Heart right ventricle (tissue), 16 donors: Measurements from ENCODE around the gene COQ8B. TPM values are rescaled to one million over a fixed set of nuclear protein-coding genes. Genes with fewer than 3 reads are reported as not detected.

Source experiments
- ATAC-seq, 8 donors: fragments of 200-7000 bp; cut with Tn5 transposase; one replicate each; pipeline ENCODE4 v1.9.1; 2020; ENCODE audit warnings: mild to moderate bottlenecking in 8 of 8, moderate library complexity in 8 of 8, moderate number of reproducible peaks in 1 of 8
- DNase-seq, 2 donors: peaks; one replicate each; pipeline ENCODE4 v3.0.0-alpha.2; 2020
- H3K27ac ChIP-seq, 10 donors: fragments of 200-600 bp; sonication (generic) in 2 of 10; one replicate each; pipeline versions ENCODE4 v1.5.0 to v1.8.0; 2020 to 2022; ENCODE audit warnings: mild to moderate bottlenecking in 3 of 10
- H3K27me3 ChIP-seq, 7 donors: fragments of 200-600 bp; one replicate each; pipeline ENCODE4 v1.8.0; 2021 to 2022; ENCODE audit warnings: mild to moderate bottlenecking in 2 of 7
- H3K36me3 ChIP-seq, 9 donors: fragments of 200-600 bp; sonication (generic) in 1 of 9; one replicate each; pipeline versions ENCODE4 v1.5.0 to v1.8.0; 2020 to 2022; ENCODE audit warnings: mild to moderate bottlenecking in 2 of 9
- H3K4me1 ChIP-seq, 9 donors: fragments of 200-600 bp; sonication (generic) in 1 of 9; one replicate each; pipeline versions ENCODE4 v1.5.0 to v1.8.0; 2020 to 2022; ENCODE audit warnings: mild to moderate bottlenecking in 4 of 9
- H3K4me3 ChIP-seq, 10 donors: fragments of 200-600 bp; sonication (generic) in 2 of 10; one replicate each; pipeline versions ENCODE4 v1.5.0 to v1.8.0; 2020 to 2022; ENCODE audit warnings: mild to moderate bottlenecking in 7 of 10, moderate library complexity in 2 of 10
- H3K9me3 ChIP-seq, 11 donors: fragments of 200-600 bp in 10 of 11; sonication (generic) in 2 of 11; one replicate each; pipeline versions ENCODE4 v1.5.0 to v1.8.0; 2013 to 2022; ENCODE audit warnings: mild to moderate bottlenecking in 2 of 11, control low read depth in 1 of 11, moderate library complexity in 1 of 11
- CTCF ChIP-seq, 9 donors: fragments of 200-600 bp; sonication (generic) in 2 of 9; IDR thresholded peaks; one replicate each; pipeline versions ENCODE4 v1.5.0 to v1.8.0; 2021 to 2022; ENCODE audit warnings: antibody characterized with exemption in 9 of 9, mild to moderate bottlenecking in 5 of 9, moderate library complexity in 1 of 9
- WGBS, 2 donors: extraction: QIAGEN DNeasy Blood & Tissue Kit; methylation state at CpG; one replicate each; pipeline ENCODE4 v1.1.7; 2013; ENCODE audit warnings: inconsistent platforms in 1 of 2; 5-methylcytosine and 5-hydroxymethylcytosine counted together
- intact Hi-C, 10 donors: fragments of 100-400 bp; cut with DNase I; formaldehyde crosslinking; loops; one replicate each; pipeline versions ENCODE4 v1.11.1 to v1.14.2; 2022
- polyA plus RNA-seq, 2 donors: library from polyadenylated mRNA; stranded (reverse); fragments of 200-250 nt; gene quantifications; one replicate each; pipeline ENCODE4 v1.2.3, GENCODE V29; 2013
- total RNA-seq, 10 donors: library from RNA; stranded (reverse); fragmentation: NEBNext Ultra II Directional in 3 of 10; extraction: Animal tissue kit (Norgen Biotek cat#: 25700) in 3 of 10; gene quantifications; one replicate each; pipeline versions ENCODE4 v1.2.1 to v1.2.4, GENCODE V29; 2021 to 2023
- donor health status: Arrhythmogenic right ventricular cardiomyopathy.
- donor health status: ischemic (EF 13 %, LVEDD 7.1; RV severe dilation, severe dysfunction).
- donor health status: healthy with polysubstance abuse.
- donor health status: DM: no; HTN: yes; CAD: no.
- donor health status: DM: no; HTN: no; CAD: no.
- donor health status: ischemic (EF 25% LVEDD 6.9; RV normal size, moderate dysfunction).
- donor health status: ischemic (EF 25% LVEDD 5.7; RV mildly dilated, moderate dysfunction).
- donor health status: healthy.
- donor health status: DM: yes; HTN: yes; CAD: no.
- donor health status: Ischemic cardiomyopathy.
- donor health status: ischemic (EF 35%, LVEDD 5.7; RV mildly dilated, moderate dysfunction).
- donor health status: nonischemic (EF 11% LVEDD 7.7; RV severe dilation, severe dysfunction).
- donor health status: DM: yes; HTN: yes; CAD: no.
- donor health status: PGD.
- donor health status: ischemic (EF 29% LVEDD 5.4; RV normal size, mild dysfunction).
- donor health status: nonischemic (EF 23%, LVEDD 6.1; RV moderate dilation, normal function).

The COQ8B gene
- total and polyA plus RNA-seq, 12 donors, result 17.9 to 34.4 (median 27.5) TPM

GRCh38 chr19:40744554-40745401 is 28.1 kb upstream of the COQ8B start:
- no peaks in the 10 kb centered on the region for H3K9me3 ChIP-seq
- ATAC-seq (no peak), DNase-seq (no peak)
- H3K27ac ChIP-seq, result peak overlapping the region in 1 of 10 donors; percentile 36
- peaks cover 0 to 26% (median 1%) of the 10 kb centered on the region in 9 donors for H3K36me3 ChIP-seq
- H3K27me3 ChIP-seq, result no peaks in the 10 kb centered on the region
- TF ChIP-seq CTCF (IDR thresholded peaks at IDR 0.05), result peak in 3 of 9 donors; percentile 12 to 31 (median 17)
- intact Hi-C loops, result loop anchor here in 1 of 10 donors (5.0 kb wide), 1 partner anchor 72 kb away; no protein-coding TSS in a partner anchor
- 66 to 74% methylated on average over 17 of the region's 17 CpGs for WGBS, 2 donors
- no peak overlapping the region for H3K4me3 ChIP-seq
- H3K4me1 ChIP-seq, result peaks cover 8 to 45% (median 23%) of the 10 kb centered on the region in 9 donors

GRCh38 chr19:40743926-40744325 is 27.2 kb upstream of the COQ8B start:
- no peak for TF ChIP-seq CTCF (IDR thresholded peaks at IDR 0.05)
- DNase-seq, result no peak
- intact Hi-C loops, result loop anchor here in 1 of 10 donors (5.0 kb wide), 1 partner anchor 72 kb away; no protein-coding TSS in a partner anchor
- ATAC-seq, result no peak
- Histone ChIP-seq H3K4me3 (no peak overlapping the region), H3K27me3 (no peaks in the 10 kb centered on the region), H3K36me3 (peaks cover 0 to 35% (median 9%) of the 10 kb centered on the region in 9 donors), H3K27ac (no peak overlapping the region), H3K4me1 (peaks cover 0 to 39% (median 17%) of the 10 kb centered on the region in 9 donors), H3K9me3 (no peaks in the 10 kb centered on the region)
- WGBS, 2 donors, result 93 to 94% methylated on average over 10 of the region's 10 CpGs

- H3K36me3 ChIP-seq, result peaks cover 0 to 45% (median 9%) of the 10 kb centered on the region in 9 donors
- peaks cover 0 to 30% (median 12%) of the 10 kb centered on the region in 9 donors for H3K4me1 ChIP-seq
- intact Hi-C loops, result loop anchor here in 1 of 10 donors (5.0 kb wide), 1 partner anchor 71 kb away; no protein-coding TSS in a partner anchor
- H3K9me3 ChIP-seq, result no peaks in the 10 kb centered on the region
- no peaks in the 10 kb centered on the region for H3K27me3 ChIP-seq
- no peak for TF ChIP-seq CTCF (IDR thresholded peaks at IDR 0.05)
- DNase-seq (no peak), ATAC-seq (no peak)
- H3K4me3 ChIP-seq, result no peak overlapping the region
- H3K27ac ChIP-seq, result no peak overlapping the region
- 91 to 92% methylated on average over 12 of the region's 12 CpGs for WGBS, 2 donors
Observed at GRCh38 chr19:40742886-40743285, 26.2 kb upstream of the COQ8B start.

- Histone ChIP-seq H3K9me3 (no peaks in the 10 kb centered on the region), H3K4me1 (peaks cover 0 to 32% (median 12%) of the 10 kb centered on the region in 9 donors), H3K4me3 (no peak overlapping the region), H3K27ac (peak overlapping the region in 1 of 10 donors; percentile 80), H3K36me3 (peaks cover 0 to 47% (median 9%) of the 10 kb centered on the region in 9 donors), H3K27me3 (no peaks in the 10 kb centered on the region)
- DNase-seq (no peak), ATAC-seq (no peak)
- intact Hi-C loops, result loop anchor here in 1 of 10 donors (5.0 kb wide), 1 partner anchor 70 kb away; no protein-coding TSS in a partner anchor
- TF ChIP-seq CTCF (IDR thresholded peaks at IDR 0.05), result no peak
- WGBS, 2 donors, result 89 to 91% methylated on average over 17 of the region's 17 CpGs
Observed at GRCh38 chr19:40742477-40742876, 25.8 kb upstream of the COQ8B start.
